Spleen (tissue), 11 donors: Measurements from ENCODE around the gene GLI2. TPM values are rescaled to one million over a fixed set of nuclear protein-coding genes. Genes with fewer than 3 reads are reported as not detected.

Experiments
- DNase-seq: peaks from one replicate; pipeline ENCODE4 v3.0.0-alpha.2; 2020
- H3K27ac ChIP-seq, 8 donors: fragments of 200-600 bp; sonication (generic) in 7 of 8; 1 replicate in 4 of 8; 2 replicates in 4 of 8; pipeline versions ENCODE4 v1.5.0 to v1.8.0; 2016 to 2021; ENCODE audit warnings: inconsistent platforms in 4 of 8, mild to moderate bottlenecking in 4 of 8, moderate library complexity in 1 of 8
- H3K27me3 ChIP-seq, 7 donors: fragments of 200-600 bp; sonication (generic) in 6 of 7; replicated peaks in 1 of 7; 1 replicate in 4 of 7; 2 replicates in 3 of 7; pipeline versions ENCODE4 v1.5.0 to v1.8.0; 2016 to 2021; ENCODE audit warnings: inconsistent platforms in 3 of 7, mild to moderate bottlenecking in 1 of 7
- H3K36me3 ChIP-seq, 6 donors: fragments of 200-600 bp; sonication (generic) in 5 of 6; 1 replicate in 4 of 6; 2 replicates in 2 of 6; pipeline versions ENCODE4 v1.5.0 to v1.8.0; 2016 to 2021; ENCODE audit warnings: inconsistent platforms in 2 of 6
- H3K4me1 ChIP-seq, 6 donors: fragments of 200-600 bp; sonication (generic) in 5 of 6; 1 replicate in 3 of 6; 2 replicates in 3 of 6; pipeline versions ENCODE4 v1.5.0 to v1.8.0; 2016 to 2021; ENCODE audit warnings: inconsistent platforms in 3 of 6
- H3K4me3 ChIP-seq, 8 donors: fragments of 200-600 bp; sonication (generic) in 7 of 8; 1 replicate in 4 of 8; 2 replicates in 4 of 8; pipeline versions ENCODE4 v1.5.0 to v1.8.0; 2016 to 2021; ENCODE audit warnings: inconsistent platforms in 4 of 8, mild to moderate bottlenecking in 4 of 8, moderate library complexity in 2 of 8
- H3K9me3 ChIP-seq, 8 donors: fragments of 200-600 bp; sonication (generic) in 7 of 8; 1 replicate in 4 of 8; 2 replicates in 4 of 8; pipeline versions ENCODE4 v1.5.0 to v1.8.0; 2016 to 2021; ENCODE audit warnings: inconsistent platforms in 4 of 8
- POLR2A ChIP-seq, 3 donors: fragments of 450-650 bp; IDR thresholded peaks; one replicate each; pipeline ENCODE4 v1.5.1; 2017; ENCODE audit warnings: antibody characterized with exemption in 3 of 3, mild to moderate bottlenecking in 1 of 3
- POLR2AphosphoS5 ChIP-seq, 3 donors: sonication (generic); formaldehyde crosslinking; IDR thresholded peaks; one replicate each; pipeline ENCODE4 v1.5.1; 2017; ENCODE audit warnings: antibody characterized with exemption in 3 of 3
- WGBS, 5 donors: extraction: QIAGEN DNeasy Blood & Tissue Kit in 3 of 5; methylation state at CpG; one replicate each; pipeline versions ENCODE4 v1.1.5 to v1.1.7; 2013 to 2018; 5-methylcytosine and 5-hydroxymethylcytosine counted together
- intact Hi-C: fragments of 100-400 bp; cut with DNase I; formaldehyde crosslinking; loops from one replicate; pipeline ENCODE4 v1.15.0; 2023; ENCODE audit warnings: low total_unique reads
- polyA plus RNA-seq, 3 donors: library from polyadenylated mRNA; stranded (reverse); fragments of 200-250 nt; gene quantifications; one replicate each; pipeline ENCODE4 v1.2.1, GENCODE V29; 2013
- total RNA-seq, 7 donors: library from RNA; depleted of rRNA in 3 of 7; stranded (reverse); fragments of >200 nt in 3 of 7; fragmentation: NEBNext Ultra II Directional in 4 of 7; extraction: Animal tissue kit (Norgen Biotek cat#: 25700) in 4 of 7; gene quantifications; one replicate each; pipeline versions ENCODE4 v1.1.0 to v1.2.1, GENCODE V29; 2016 to 2021
- TF ChIP-seq, protein P1 (sequence below), 11 experiments: fragments of 200-600 bp in 7 of 11; fragments of 450-650 bp in 4 of 11; sonication (generic) in 4 of 11; IDR thresholded peaks in 8 of 11; conservative IDR thresholded peaks in 3 of 11; 1 replicate in 7 of 11; 2 replicates in 4 of 11; pipeline versions ENCODE4 v1.4.0 to v1.8.0; 2016 to 2021; ENCODE audit warnings: antibody characterized with exemption in 11 of 11, inconsistent platforms in 4 of 11, mild to moderate bottlenecking in 1 of 11
- donor health status: healthy with polysubstance abuse.
- donor health status: DM: no; HTN: no; CAD: no; lungs with moderate emphysema.
- donor health status: DM: no; HTN: no; CAD: no.
- donor health status: Bipolar disorder and iron deficiency.
- donor health status: healthy.
- donor health status: DM: no; HTN: no; CAD: no.
- donor health status: DM: yes; HTN: yes; CAD: no.

The GLI2 gene
- total and polyA plus RNA-seq, 10 donors, result 0.22 to 10.6 (median 1.4) TPM

DNA sequence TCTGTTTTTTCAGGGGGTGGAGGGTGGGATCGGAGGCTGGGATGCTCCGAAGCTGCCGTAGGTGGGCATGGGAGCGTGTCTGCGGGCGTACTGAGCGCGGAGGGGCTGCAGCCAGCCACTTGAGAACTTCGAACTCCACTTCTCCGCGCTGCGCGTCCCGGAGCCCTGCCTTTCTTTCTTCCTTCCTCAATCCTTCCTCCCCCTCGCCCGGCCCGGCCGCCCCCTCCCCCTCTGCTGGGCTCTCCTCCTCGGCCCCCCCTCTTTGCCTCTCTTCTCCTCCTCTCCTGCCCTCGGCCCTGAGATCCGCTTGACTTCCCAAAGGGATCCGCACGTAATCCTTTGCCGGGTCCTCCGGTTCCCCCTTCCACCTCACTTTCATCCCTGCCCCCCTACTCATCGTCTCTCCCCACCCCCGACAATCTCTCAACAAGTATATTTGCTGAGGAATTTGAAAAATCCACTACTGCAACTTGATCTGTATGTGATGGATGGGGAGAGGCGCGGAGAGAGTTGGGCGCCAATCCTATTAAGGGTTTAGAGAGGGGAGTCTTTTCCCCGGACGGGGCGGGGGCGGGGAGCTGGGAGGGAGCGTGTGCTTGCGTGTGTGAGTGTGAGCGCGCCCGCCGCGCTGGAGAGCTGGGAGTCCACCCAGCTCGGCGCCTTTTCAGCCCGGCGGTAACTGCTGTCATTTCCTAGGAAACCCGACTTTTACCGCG lies 1.1 kb downstream of the GLI2 start:
- H3K36me3 ChIP-seq, result no peaks in the 10 kb centered on the region
- peak overlapping the region; percentile 25 to 67 (median 43) for H3K4me3 ChIP-seq
- H3K27ac ChIP-seq, result peak overlapping the region in 7 of 8 donors; percentile 49 to 81 (median 67)
- peak; percentile 58 for DNase-seq
- WGBS, 5 donors, result 2 to 7% (median 3%) methylated on average over 29 to 48 of the region's 48 CpGs
- intact Hi-C loops, result no loop called here
- no peaks in the 10 kb centered on the region for H3K9me3 ChIP-seq
- TF ChIP-seq POLR2A (IDR thresholded peaks at IDR 0.05), result no peak
- TF ChIP-seq POLR2AphosphoS5 (IDR thresholded peaks at IDR 0.05), result peak in 1 of 3 donors; percentile 52
- peaks cover 0 to 99% (median 70%) of the 10 kb centered on the region in 7 donors for H3K27me3 ChIP-seq
- H3K4me1 ChIP-seq, result peaks cover 3 to 49% (median 29%) of the 10 kb centered on the region in 6 donors

DNA sequence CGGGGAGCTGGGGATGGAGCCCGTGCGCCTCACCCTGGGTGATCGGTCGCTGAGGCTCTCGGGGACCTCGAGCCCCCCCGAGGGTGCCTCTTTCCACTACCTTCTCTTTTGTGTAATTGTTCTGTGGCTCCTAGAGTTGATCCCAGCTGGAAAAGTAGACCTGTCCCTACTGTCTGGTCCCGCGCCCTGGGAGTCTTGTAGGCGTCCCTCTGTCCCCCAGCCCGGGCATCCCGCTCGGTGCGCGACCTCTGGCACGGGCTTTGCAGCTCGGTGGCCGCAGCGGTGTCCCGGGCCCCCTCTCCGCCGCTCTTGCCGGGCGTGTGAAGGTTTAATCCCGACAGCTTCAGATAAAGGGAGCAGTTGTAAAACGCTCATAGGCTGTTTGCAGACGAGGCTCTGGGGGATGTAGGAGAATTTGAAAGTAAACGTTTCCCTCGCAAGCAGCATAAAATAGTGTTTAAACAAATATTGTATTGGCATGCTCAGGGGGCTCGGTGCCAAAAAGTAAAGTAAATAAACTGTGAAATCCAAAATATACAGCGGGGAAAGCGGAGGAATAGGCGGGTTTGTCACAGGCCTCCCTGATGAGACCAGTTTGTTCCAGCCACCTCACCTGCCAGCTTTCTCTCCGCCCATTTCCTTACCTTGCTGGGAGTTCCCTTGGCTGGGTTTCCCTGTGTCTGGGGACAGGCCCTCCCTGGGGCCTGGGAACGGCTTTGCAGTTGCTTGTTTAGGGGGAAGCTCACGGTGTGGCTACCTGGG lies 1.9 kb downstream of the GLI2 start:
- Histone ChIP-seq H3K27ac (peak overlapping the region in 4 of 8 donors; percentile 33 to 81 (median 71)), H3K36me3 (no peaks in the 10 kb centered on the region), H3K27me3 (peaks cover 0 to 99% (median 76%) of the 10 kb centered on the region in 7 donors), H3K9me3 (no peaks in the 10 kb centered on the region), H3K4me1 (peaks cover 3 to 55% (median 30%) of the 10 kb centered on the region in 6 donors), H3K4me3 (peak overlapping the region in 7 of 8 donors; percentile 19 to 67 (median 40))
- peak; percentile 68 for DNase-seq
- TF ChIP-seq POLR2AphosphoS5 (IDR thresholded peaks at IDR 0.05), result no peak
- no peak for TF ChIP-seq POLR2A (IDR thresholded peaks at IDR 0.05)
- TF ChIP-seq, protein P1, sequence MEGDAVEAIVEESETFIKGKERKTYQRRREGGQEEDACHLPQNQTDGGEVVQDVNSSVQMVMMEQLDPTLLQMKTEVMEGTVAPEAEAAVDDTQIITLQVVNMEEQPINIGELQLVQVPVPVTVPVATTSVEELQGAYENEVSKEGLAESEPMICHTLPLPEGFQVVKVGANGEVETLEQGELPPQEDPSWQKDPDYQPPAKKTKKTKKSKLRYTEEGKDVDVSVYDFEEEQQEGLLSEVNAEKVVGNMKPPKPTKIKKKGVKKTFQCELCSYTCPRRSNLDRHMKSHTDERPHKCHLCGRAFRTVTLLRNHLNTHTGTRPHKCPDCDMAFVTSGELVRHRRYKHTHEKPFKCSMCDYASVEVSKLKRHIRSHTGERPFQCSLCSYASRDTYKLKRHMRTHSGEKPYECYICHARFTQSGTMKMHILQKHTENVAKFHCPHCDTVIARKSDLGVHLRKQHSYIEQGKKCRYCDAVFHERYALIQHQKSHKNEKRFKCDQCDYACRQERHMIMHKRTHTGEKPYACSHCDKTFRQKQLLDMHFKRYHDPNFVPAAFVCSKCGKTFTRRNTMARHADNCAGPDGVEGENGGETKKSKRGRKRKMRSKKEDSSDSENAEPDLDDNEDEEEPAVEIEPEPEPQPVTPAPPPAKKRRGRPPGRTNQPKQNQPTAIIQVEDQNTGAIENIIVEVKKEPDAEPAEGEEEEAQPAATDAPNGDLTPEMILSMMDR (IDR thresholded peaks at IDR 0.05 in 8 of 11, conservative IDR thresholded peaks at IDR 0.05 in 3 of 11), result no peak
- intact Hi-C loops, result no loop called here
- 20 to 30% (median 21%) methylated on average over 26 to 37 of the region's 37 CpGs for WGBS, 5 donors

DNA sequence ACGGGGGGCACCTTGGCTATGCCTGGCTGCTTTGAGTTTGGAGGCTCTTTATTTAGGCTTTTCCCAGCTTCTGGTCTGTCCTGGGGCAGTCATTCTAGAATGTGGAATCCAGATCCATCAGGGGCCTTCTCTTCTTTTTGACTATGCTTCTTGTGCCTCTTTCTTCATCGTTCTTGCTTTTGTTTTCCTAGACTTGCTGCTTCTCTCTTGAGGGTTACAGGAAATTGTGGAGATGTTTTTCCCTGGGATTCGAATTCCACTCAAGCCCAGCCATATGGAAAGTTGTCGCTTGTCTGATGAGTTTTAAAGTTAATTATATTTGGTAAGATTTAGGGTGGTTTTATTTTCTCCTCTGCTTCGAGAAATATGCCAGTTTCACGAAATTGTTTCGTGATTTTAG lies 2.4 kb downstream of the GLI2 start:
- DNase-seq, result no peak
- WGBS, 5 donors, result 72 to 84% (median 78%) methylated on average over 7 of the region's 7 CpGs
- no peaks in the 10 kb centered on the region for H3K36me3 ChIP-seq
- peaks cover 3 to 55% (median 30%) of the 10 kb centered on the region in 6 donors for H3K4me1 ChIP-seq
- H3K27ac ChIP-seq, result peak overlapping the region in 2 of 8 donors; percentile 70 to 81
- TF ChIP-seq, protein P1 (IDR thresholded peaks at IDR 0.05 in 8 of 11, conservative IDR thresholded peaks at IDR 0.05 in 3 of 11), result no peak
- TF ChIP-seq POLR2A (IDR thresholded peaks at IDR 0.05), result no peak
- TF ChIP-seq POLR2AphosphoS5 (IDR thresholded peaks at IDR 0.05), result no peak
- intact Hi-C loops, result no loop called here
- peak overlapping the region in 1 of 8 donors; percentile 67 for H3K4me3 ChIP-seq
- H3K9me3 ChIP-seq, result no peaks in the 10 kb centered on the region
- peaks cover 0 to 100% (median 75%) of the 10 kb centered on the region in 7 donors for H3K27me3 ChIP-seq

DNA sequence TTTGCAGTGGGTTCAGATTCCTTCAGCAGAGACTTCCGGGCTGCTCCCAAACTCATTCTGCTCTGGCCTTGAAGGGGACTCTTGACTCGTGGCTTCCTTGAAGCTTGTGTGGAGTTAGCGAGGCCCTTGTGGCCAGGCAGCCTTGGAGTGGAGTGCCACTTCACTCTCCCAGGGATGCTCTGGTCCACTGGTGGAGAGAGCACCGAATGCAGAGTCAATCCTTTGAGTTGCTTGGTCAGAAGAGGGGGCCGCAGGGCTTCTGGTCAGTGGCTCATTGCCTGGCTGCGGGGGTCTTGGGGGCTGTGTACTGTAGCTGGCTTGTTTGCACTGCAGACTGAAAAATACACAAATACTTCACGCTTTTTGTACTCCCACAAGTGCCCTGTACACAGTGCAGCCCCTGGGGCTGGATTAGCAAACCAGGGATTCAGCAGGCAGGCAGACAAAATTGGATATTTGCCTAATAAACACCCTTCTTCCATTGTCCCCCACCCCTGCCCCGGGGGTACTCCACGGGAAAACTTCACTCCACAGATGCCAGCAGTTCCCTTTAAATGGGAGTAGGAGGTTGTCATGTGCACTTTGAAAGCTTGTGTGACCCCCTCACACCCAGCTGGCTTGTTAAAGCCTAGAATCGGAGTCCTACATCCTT lies 3.2 kb downstream of the GLI2 start:
- Histone ChIP-seq H3K27me3 (peaks cover 0 to 100% (median 82%) of the 10 kb centered on the region in 7 donors), H3K4me1 (peaks cover 3 to 55% (median 30%) of the 10 kb centered on the region in 6 donors), H3K27ac (peak overlapping the region in 1 of 8 donors; percentile 11), H3K9me3 (no peaks in the 10 kb centered on the region), H3K36me3 (no peaks in the 10 kb centered on the region), H3K4me3 (no peak overlapping the region)
- DNase-seq, result peak; percentile 66
- intact Hi-C loops, result no loop called here
- WGBS, 5 donors, result 53 to 79% (median 66%) methylated on average over 10 of the region's 10 CpGs
- TF ChIP-seq, protein P1 (IDR thresholded peaks at IDR 0.05 in 8 of 11, conservative IDR thresholded peaks at IDR 0.05 in 3 of 11), result no peak
- no peak for TF ChIP-seq POLR2A (IDR thresholded peaks at IDR 0.05)
- TF ChIP-seq POLR2AphosphoS5 (IDR thresholded peaks at IDR 0.05), result no peak
